Astrocyte of the cerebellum (primary cell): Measurements from ENCODE around the gene CNTNAP2.

Experiments
- DNase-seq: peaks from one replicate; pipeline ENCODE4 v3.0.0-alpha.2; 2011; ENCODE audit warnings: low read depth
- H3K4me3 ChIP-seq: 2 replicates; pipeline ENCODE4 v1.5.1; 2011; ENCODE audit warnings: mild to moderate bottlenecking, low read depth, low read length, moderate library complexity
- in situ Hi-C: cut with HindIII; loops from 2 replicates; pipeline ENCODE4 v1.10.0; 2017; ENCODE audit warnings: low sequenced_read_pairs
- TF ChIP-seq, protein P1 (sequence below): IDR thresholded peaks from 2 replicates; pipeline ENCODE4 v1.5.1; 2012; ENCODE audit warnings: low read length, low read depth, moderate library complexity, mild to moderate bottlenecking; ENCODE audit errors: missing control alignments

CNTNAP2 gene

DNA sequence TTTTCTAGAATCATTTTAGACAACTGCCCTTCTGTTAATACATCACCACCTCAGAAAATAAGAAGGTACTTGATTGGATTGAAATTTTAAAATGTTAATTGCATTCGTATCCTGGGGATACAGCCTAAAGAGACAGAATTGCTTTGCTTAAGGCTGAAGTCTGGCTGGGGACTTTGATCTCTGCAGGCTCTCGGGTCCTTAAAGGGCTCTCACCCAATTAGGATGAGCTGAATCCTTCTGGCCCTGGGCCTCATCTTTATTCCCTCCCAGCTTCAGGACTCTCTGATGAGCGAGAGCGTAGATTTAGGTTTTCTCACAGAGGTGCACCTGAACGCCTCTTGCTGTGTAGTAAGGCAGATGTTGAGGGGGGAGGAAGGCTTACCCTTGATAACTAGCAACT, 1998.7 kb downstream of the CNTNAP2 start:
- DNase-seq = no peak
- in situ Hi-C loops = no loop called here
- TF ChIP-seq, protein P1, sequence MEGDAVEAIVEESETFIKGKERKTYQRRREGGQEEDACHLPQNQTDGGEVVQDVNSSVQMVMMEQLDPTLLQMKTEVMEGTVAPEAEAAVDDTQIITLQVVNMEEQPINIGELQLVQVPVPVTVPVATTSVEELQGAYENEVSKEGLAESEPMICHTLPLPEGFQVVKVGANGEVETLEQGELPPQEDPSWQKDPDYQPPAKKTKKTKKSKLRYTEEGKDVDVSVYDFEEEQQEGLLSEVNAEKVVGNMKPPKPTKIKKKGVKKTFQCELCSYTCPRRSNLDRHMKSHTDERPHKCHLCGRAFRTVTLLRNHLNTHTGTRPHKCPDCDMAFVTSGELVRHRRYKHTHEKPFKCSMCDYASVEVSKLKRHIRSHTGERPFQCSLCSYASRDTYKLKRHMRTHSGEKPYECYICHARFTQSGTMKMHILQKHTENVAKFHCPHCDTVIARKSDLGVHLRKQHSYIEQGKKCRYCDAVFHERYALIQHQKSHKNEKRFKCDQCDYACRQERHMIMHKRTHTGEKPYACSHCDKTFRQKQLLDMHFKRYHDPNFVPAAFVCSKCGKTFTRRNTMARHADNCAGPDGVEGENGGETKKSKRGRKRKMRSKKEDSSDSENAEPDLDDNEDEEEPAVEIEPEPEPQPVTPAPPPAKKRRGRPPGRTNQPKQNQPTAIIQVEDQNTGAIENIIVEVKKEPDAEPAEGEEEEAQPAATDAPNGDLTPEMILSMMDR = no peak
- H3K4me3 ChIP-seq = no peak overlapping the region

DNA sequence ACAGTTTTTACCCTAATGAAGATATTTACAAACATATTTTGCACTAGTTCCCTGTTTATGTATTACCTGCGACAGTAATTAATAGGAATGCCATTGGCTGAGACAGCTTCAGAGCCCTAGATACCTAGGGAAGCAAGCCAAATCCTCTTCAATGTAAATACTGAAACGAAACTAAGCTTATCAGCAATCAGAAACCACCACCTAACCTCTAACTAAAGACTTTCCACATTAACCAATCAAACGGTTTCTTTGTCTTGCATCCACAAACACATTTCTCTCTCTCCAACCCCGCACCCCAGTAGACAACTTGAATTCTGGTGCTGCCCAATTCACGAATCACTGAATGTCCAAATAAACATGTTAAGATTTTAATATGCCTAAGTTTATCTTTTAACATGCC, 1999.6 kb downstream of the CNTNAP2 start:
- no peak overlapping the region for H3K4me3 ChIP-seq
- TF ChIP-seq, protein P1 = no peak
- in situ Hi-C loops = no loop called here
- no peak for DNase-seq

DNA sequence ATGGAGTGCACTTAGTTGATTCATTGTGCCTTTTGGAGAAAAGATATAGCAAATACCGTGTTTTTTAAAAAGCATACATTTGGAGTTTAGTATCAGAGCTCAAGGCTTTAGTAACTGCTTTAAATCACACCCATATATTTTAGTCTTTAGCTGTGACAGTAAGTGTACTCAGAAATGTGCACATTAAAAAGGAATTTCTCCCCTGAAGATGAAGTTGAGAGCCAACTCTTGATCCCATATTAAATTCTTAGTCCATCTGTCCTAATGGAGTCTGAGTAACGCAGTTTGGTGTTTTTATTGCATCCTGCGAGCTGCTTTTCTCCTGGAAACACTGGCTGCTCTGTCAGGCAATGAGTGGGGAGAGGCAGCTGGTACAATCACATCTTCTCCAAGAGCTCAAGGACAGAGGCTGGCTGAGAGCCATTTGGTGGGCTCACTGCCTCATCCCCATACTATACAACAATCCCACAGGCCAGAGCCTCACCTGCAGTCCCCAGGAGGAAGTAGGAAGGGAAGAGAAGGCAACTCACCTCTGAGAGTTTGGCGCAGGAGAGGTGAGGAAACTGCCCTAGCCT, 2000.3 kb downstream of the CNTNAP2 start:
- in situ Hi-C loops = no loop called here
- no peak for DNase-seq
- TF ChIP-seq, protein P1 = no peak
- no peak overlapping the region for H3K4me3 ChIP-seq

DNA sequence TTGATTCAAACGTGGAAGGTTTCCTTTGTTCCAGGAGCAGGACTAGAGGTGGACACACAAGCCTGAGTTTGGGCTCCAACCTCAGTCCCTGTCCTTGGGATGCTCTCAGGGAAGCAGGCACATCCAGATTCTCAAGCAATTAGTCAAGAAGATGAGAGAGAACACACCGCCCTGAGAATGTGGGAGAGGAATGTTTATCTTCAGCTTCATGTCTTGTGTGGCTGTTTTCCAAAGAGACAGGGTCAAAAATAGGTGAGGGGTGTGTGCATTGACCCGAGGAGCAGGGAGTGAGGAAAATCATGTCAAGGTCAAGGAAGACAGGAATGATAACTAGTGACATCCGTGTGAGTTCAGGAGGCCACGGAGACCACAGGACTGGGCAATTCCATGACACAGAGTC, 2001.8 kb downstream of the CNTNAP2 start:
- in situ Hi-C loops = no loop called here
- TF ChIP-seq, protein P1 = no peak
- DNase-seq = no peak
- no peak overlapping the region for H3K4me3 ChIP-seq

DNA sequence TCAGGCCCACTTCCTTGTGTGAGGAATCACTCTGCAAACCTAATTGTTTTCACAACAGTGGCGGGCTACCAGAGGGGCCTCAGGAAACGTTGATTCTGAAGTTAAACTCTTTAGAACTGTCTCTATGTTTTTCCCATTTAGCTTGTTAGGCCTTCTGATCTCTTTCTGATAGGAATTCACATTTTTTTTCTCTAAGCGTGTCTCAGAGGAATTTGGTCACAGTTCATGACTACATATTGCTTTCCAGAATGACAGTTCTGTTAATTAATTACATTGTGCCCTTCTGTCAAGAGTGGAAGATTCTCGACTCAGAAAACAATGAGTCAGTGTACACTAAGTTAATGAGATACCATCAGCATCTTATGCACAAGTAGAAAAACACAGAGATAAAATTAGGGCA, 2004.8 kb downstream of the CNTNAP2 start:
- in situ Hi-C loops = no loop called here
- no peak overlapping the region for H3K4me3 ChIP-seq

DNA sequence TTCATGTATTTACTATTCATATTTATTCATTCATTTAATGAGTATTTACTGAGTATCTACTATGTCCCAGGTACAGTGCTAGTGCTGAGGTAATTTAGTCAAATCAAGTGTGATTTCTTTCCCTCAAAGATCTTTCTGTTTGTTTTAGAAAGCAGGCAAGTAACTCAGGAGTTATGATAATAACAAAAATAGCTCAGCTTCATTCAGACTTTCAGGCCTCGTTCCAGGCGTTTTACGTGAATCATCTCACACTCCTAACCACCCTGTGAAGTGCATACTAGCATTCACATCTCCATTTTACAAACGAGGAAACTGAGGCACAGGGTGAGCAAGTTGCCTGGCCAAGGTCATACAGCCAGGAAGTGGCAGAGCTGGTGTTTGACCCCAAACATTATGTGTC, 2005.2 kb downstream of the CNTNAP2 start:
- in situ Hi-C loops = no loop called here
- DNase-seq = no peak
- TF ChIP-seq, protein P1 = no peak
- H3K4me3 ChIP-seq = no peak overlapping the region

More for the DNA sequence above, 2004.8 kb downstream of the CNTNAP2 start:
- TF ChIP-seq, protein P1 = no peak
- DNase-seq = no peak
